SU-DHL-6 (cell line): ENCODE results near the gene PTPRN2.

Source experiments
- H2AFZ ChIP-seq: fragments of 200-600 bp; sonication (generic); 2 replicates; pipeline ENCODE4 v1.6.1; 2014; ENCODE audit warnings: low read depth, mild to moderate bottlenecking, moderate library complexity, mixed read lengths, antibody characterized with exemption, low read length; ENCODE audit not compliant: severe bottlenecking
- H3F3A ChIP-seq: fragments of 200-600 bp; shearing (Covaris generic); 2 replicates; pipeline ENCODE4 v1.6.0; 2016; ENCODE audit warnings: antibody characterized with exemption, mild to moderate bottlenecking; ENCODE audit not compliant: insufficient read depth
- H3K27ac ChIP-seq: fragments of 200-600 bp; sonication (generic); 2 replicates; pipeline ENCODE4 v1.5.1; 2016; ENCODE audit warnings: low read depth, mild to moderate bottlenecking, low read length, moderate library complexity, mixed read lengths
- H3K27me3 ChIP-seq: fragments of 200-600 bp; sonication (generic), shearing (Covaris generic); 2 replicates; pipeline ENCODE4 v1.6.0; 2014; ENCODE audit warnings: mild to moderate bottlenecking, low read length
- H3K36me3 ChIP-seq: fragments of 200-600 bp; sonication (generic); 2 replicates; pipeline ENCODE4 v1.6.1; 2014; ENCODE audit warnings: mild to moderate bottlenecking, low read length, mixed read lengths
- H3K4me2 ChIP-seq: fragments of 300-600, 200-600 bp; shearing (Covaris generic), sonication (generic); 2 replicates; pipeline ENCODE4 v1.6.0; 2014; ENCODE audit warnings: low read length, low read depth, mild to moderate bottlenecking; ENCODE audit not compliant: poor library complexity, severe bottlenecking
- H3K4me3 ChIP-seq: fragments of 200-600 bp; sonication (generic); 2 replicates; pipeline ENCODE4 v1.5.1; 2014; ENCODE audit warnings: antibody characterized with exemption, low read length, mild to moderate bottlenecking, mixed read lengths; ENCODE audit not compliant: insufficient read depth, poor library complexity, severe bottlenecking
- H3K79me2 ChIP-seq: fragments of 200-600 bp; sonication (generic); 2 replicates; pipeline ENCODE4 v1.6.1; 2014; ENCODE audit warnings: mild to moderate bottlenecking, low read length, moderate library complexity; ENCODE audit not compliant: insufficient read depth
- H3K9ac ChIP-seq: fragments of 200-600 bp; sonication (generic); 2 replicates; pipeline ENCODE4 v1.7.0; 2014; ENCODE audit warnings: mild to moderate bottlenecking, low read length
- H3K9me2 ChIP-seq: fragments of 200-600 bp; sonication (generic); replicated peaks from 2 replicates; pipeline ENCODE4 v1.6.1; 2014; ENCODE audit warnings: low read length; ENCODE audit not compliant: insufficient read depth
- H3K9me3 ChIP-seq: fragments of 200-600 bp; sonication (generic); 2 replicates; pipeline ENCODE4 v1.6.1; 2014; ENCODE audit warnings: low read length, mixed read lengths; ENCODE audit not compliant: insufficient read depth
- H4K20me1 ChIP-seq: fragments of 200-600 bp; sonication (generic); 2 replicates; pipeline ENCODE4 v1.6.1; 2014; ENCODE audit warnings: low read depth, mild to moderate bottlenecking, antibody characterized with exemption, low read length, moderate library complexity, mixed read lengths
- CTCF ChIP-seq: fragments of 200-600 bp; sonication (generic); IDR thresholded peaks from one replicate; pipeline ENCODE4 v1.5.1; 2017; ENCODE audit warnings: antibody characterized with exemption, mild to moderate bottlenecking, low read length, moderate library complexity; ENCODE audit not compliant: insufficient read depth, poor library complexity, severe bottlenecking
- EZH2phosphoT487 ChIP-seq: fragments of 200-600 bp; sonication (generic), shearing (Covaris generic); conservative IDR thresholded peaks from 2 replicates; pipeline ENCODE4 v1.6.1; 2018; ENCODE audit warnings: mild to moderate bottlenecking, antibody characterized with exemption, low read length, moderate library complexity, mixed read lengths

PTPRN2 gene

GRCh38 chr7:158265743-158266080, 321.9 kb downstream of the PTPRN2 start:
- H3K9ac ChIP-seq, result no peak overlapping the region
- no peaks in the 10 kb centered on the region for H4K20me1 ChIP-seq
- H3K4me3 ChIP-seq, result no peak overlapping the region
- no peak overlapping the region for H3K4me2 ChIP-seq
- TF ChIP-seq EZH2phosphoT487 (no peak), CTCF (no peak)
- no peak overlapping the region for H2AFZ ChIP-seq
- no peaks in the 10 kb centered on the region for H3K9me2 ChIP-seq
- no peaks in the 10 kb centered on the region for H3K79me2 ChIP-seq
- H3K9me3 ChIP-seq, result peaks cover 3% of the 10 kb centered on the region; the same call in 1 of the 2 replicates
- no peaks in the 10 kb centered on the region for H3F3A ChIP-seq
- no peak overlapping the region for H3K27ac ChIP-seq
- no peaks in the 10 kb centered on the region for H3K36me3 ChIP-seq
- no peaks in the 10 kb centered on the region for H3K27me3 ChIP-seq

DNA sequence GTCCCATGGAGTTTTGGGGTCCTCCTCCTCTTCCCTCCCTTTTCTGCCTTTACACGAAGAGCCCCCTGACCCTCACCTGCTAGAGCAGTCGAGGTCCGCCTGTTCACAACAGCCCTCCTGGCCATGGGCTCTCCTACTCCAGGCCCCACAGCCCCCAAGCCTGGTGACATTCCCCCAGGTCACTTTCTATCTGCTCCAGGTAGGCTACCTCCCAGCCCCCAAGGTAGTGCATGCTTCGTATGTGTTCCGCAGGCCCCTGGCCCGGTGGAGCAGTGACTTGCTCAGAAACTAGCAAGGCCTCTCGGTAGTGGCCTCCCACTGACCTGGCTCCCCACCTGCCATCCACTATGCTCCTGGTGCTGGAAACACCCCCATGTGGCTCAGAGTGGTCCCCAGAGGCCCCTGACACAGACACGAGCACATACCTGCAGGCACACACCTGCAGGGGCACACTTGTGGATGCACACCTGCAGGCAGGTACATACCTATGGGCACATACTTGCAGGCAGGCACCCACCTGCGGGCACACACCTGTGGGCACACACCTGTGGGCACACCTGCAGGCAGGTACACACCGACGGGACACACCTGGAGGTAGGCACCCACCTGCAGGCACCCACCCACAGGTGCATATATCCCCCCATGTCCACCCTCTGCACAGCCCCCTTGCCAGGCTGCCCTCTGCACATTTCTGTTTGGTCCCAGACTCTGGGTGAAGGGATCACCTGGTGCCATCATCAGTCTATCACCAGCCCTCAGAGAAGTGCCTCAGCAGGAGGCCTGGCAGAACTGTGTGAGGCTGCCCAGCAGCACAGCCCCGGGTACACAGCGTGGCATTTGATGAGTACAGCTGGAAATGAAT, 322.5 kb downstream of the PTPRN2 start:
- peaks cover 3% of the 10 kb centered on the region; the same call in 1 of the 2 replicates for H3K9me3 ChIP-seq
- no peak overlapping the region for H3K4me3 ChIP-seq
- no peaks in the 10 kb centered on the region for H3K27me3 ChIP-seq

GRCh38 chr7:158263964-158264748, 323.5 kb downstream of the PTPRN2 start:
- H3K27ac ChIP-seq, result no peak overlapping the region
- no peak overlapping the region for H3K4me3 ChIP-seq
- H3F3A ChIP-seq, result no peaks in the 10 kb centered on the region
- no peaks in the 10 kb centered on the region for H3K9me2 ChIP-seq
- no peaks in the 10 kb centered on the region for H4K20me1 ChIP-seq
- H2AFZ ChIP-seq, result no peak overlapping the region
- no peaks in the 10 kb centered on the region for H3K36me3 ChIP-seq
- H3K79me2 ChIP-seq, result no peaks in the 10 kb centered on the region
- H3K27me3 ChIP-seq, result no peaks in the 10 kb centered on the region
- H3K9ac ChIP-seq, result no peak overlapping the region
- H3K9me3 ChIP-seq, result peaks cover 3% of the 10 kb centered on the region; the same call in 1 of the 2 replicates
- no peak overlapping the region for H3K4me2 ChIP-seq
- TF ChIP-seq EZH2phosphoT487 (no peak), CTCF (no peak)

More for the DNA sequence above, 322.5 kb downstream of the PTPRN2 start:
- no peaks in the 10 kb centered on the region for H3K79me2 ChIP-seq
- no peak overlapping the region for H2AFZ ChIP-seq
- H3K4me2 ChIP-seq, result no peak overlapping the region
- no peak overlapping the region for H3K27ac ChIP-seq
- no peaks in the 10 kb centered on the region for H4K20me1 ChIP-seq
- no peaks in the 10 kb centered on the region for H3K9me2 ChIP-seq
- no peak overlapping the region for H3K9ac ChIP-seq
- H3K36me3 ChIP-seq, result no peaks in the 10 kb centered on the region
- TF ChIP-seq CTCF (no peak), EZH2phosphoT487 (no peak)
- H3F3A ChIP-seq, result no peaks in the 10 kb centered on the region
